Measurements from ENCODE around the gene SLC7A5.

DNA sequence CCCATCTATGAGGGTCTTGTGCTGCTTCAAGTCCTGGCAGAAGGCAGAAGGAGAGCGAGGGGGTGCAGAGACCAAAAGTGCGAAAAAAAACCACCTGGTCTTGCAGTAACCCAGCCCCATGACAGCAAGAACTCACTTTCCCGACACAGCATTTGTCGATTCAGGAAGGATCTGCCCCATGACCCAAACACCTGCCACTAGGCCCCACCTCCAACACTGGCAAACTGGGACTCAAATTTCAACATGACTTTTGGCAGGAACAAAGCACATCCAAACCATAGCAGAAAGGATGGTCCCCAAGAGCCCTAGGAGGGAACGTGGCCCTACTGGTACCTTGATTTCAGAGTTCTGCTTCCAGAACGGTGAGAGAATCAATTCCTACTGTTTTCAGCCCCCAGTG is 68.8 kb downstream of the SLC7A5 start:
- TF ChIP-seq, protein P1, sequence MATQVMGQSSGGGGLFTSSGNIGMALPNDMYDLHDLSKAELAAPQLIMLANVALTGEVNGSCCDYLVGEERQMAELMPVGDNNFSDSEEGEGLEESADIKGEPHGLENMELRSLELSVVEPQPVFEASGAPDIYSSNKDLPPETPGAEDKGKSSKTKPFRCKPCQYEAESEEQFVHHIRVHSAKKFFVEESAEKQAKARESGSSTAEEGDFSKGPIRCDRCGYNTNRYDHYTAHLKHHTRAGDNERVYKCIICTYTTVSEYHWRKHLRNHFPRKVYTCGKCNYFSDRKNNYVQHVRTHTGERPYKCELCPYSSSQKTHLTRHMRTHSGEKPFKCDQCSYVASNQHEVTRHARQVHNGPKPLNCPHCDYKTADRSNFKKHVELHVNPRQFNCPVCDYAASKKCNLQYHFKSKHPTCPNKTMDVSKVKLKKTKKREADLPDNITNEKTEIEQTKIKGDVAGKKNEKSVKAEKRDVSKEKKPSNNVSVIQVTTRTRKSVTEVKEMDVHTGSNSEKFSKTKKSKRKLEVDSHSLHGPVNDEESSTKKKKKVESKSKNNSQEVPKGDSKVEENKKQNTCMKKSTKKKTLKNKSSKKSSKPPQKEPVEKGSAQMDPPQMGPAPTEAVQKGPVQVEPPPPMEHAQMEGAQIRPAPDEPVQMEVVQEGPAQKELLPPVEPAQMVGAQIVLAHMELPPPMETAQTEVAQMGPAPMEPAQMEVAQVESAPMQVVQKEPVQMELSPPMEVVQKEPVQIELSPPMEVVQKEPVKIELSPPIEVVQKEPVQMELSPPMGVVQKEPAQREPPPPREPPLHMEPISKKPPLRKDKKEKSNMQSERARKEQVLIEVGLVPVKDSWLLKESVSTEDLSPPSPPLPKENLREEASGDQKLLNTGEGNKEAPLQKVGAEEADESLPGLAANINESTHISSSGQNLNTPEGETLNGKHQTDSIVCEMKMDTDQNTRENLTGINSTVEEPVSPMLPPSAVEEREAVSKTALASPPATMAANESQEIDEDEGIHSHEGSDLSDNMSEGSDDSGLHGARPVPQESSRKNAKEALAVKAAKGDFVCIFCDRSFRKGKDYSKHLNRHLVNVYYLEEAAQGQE (IDR thresholded peaks at IDR 0.05; ENCODE audit: insufficient replicate concordance, low read depth) = no peak
- TF ChIP-seq, protein P2, sequence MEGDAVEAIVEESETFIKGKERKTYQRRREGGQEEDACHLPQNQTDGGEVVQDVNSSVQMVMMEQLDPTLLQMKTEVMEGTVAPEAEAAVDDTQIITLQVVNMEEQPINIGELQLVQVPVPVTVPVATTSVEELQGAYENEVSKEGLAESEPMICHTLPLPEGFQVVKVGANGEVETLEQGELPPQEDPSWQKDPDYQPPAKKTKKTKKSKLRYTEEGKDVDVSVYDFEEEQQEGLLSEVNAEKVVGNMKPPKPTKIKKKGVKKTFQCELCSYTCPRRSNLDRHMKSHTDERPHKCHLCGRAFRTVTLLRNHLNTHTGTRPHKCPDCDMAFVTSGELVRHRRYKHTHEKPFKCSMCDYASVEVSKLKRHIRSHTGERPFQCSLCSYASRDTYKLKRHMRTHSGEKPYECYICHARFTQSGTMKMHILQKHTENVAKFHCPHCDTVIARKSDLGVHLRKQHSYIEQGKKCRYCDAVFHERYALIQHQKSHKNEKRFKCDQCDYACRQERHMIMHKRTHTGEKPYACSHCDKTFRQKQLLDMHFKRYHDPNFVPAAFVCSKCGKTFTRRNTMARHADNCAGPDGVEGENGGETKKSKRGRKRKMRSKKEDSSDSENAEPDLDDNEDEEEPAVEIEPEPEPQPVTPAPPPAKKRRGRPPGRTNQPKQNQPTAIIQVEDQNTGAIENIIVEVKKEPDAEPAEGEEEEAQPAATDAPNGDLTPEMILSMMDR (IDR thresholded peaks at IDR 0.05; ENCODE audit: insufficient read depth, low read length) = no peak
- no peak for TF ChIP-seq POLR2AphosphoS5 (IDR thresholded peaks at IDR 0.05; ENCODE audit: low read depth)
- no peak for TF ChIP-seq SPI1 (IDR thresholded peaks at IDR 0.05; ENCODE audit: borderline replicate concordance, low read depth)

Measured in HL-60 (cell line).